Measurements from ENCODE around the gene NKX6-2.
A peak's percentile ranks its signal among the peaks of the same experiment; 100 is the strongest.

NKX6-2 gene

DNA sequence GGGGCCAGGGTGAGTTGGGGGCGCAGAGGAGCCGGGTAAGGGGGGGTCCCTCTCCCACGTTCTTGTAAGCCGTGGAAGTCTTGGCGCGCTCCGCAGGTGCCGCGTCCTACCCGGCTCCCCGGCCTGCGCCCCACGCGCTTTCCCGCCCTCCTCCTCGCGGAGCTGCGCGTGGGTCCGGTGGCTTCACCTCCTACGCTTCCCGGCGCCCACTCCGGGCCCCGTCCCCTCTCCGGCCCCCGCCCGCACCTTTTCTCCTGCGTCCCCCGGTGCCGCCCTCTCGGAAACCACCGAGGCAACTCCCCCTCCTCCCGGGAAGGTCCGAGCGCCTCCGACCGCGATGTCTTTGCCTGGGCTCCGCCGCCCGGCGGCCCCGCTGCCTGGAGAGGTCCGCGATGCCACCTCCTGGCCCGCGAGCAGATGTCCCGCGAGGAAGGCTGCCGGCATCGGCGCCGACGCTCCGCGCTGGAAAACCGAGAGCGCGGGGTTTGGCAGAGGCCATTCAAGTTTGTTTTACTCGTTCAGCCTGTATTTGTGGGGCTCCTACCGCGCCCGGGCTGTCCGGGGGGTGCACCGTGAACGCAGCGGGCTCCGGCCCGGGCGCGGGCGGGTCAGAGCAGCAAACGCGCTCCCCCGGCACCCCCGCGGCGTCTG lies 2.4 kb upstream of the NKX6-2 start (continued):
- TF ChIP-seq GLIS2 (tag by site-specific recombination; IDR thresholded peaks at IDR 0.05), result peak; percentile 80
- TF ChIP-seq SP2 (tag by site-specific recombination; IDR thresholded peaks at IDR 0.05), result peak; percentile 14; the same call in 1 of the 2 replicates
- TF ChIP-seq, protein P1, sequence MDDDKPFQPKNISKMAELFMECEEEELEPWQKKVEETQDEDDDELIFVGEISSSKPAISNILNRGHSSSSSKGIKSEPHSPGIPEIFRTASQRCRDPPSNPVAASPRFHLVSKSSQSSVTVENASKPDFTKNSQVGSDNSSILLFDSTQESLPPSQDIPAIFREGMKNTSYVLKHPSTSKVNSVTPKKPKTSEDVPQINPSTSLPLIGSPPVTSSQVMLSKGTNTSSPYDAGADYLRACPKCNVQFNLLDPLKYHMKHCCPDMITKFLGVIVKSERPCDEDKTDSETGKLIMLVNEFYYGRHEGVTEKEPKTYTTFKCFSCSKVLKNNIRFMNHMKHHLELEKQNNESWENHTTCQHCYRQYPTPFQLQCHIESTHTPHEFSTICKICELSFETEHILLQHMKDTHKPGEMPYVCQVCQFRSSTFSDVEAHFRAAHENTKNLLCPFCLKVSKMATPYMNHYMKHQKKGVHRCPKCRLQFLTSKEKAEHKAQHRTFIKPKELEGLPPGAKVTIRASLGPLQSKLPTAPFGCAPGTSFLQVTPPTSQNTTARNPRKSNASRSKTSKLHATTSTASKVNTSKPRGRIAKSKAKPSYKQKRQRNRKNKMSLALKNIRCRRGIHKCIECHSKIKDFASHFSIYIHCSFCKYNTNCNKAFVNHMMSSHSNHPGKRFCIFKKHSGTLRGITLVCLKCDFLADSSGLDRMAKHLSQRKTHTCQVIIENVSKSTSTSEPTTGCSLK (tag by site-specific recombination; IDR thresholded peaks at IDR 0.05), result no peak
- no peak for TF ChIP-seq IKZF3 (tag by site-specific recombination; IDR thresholded peaks at IDR 0.05)
- TF ChIP-seq ZNF843 (tag by site-specific recombination; IDR thresholded peaks at IDR 0.05), result no peak
- TF ChIP-seq EGR2 (tag by site-specific recombination; IDR thresholded peaks at IDR 0.05; ENCODE audit: low read depth), result peak; percentile 91
- peak; percentile 33; the same call in 1 of the 2 replicates for TF ChIP-seq ZEB2 (tag by site-specific recombination; IDR thresholded peaks at IDR 0.05)
- TF ChIP-seq ZNF221 (tag by site-specific recombination; IDR thresholded peaks at IDR 0.05; ENCODE audit: borderline replicate concordance), result no peak
- TF ChIP-seq ZBTB17 (tag by site-specific recombination; IDR thresholded peaks at IDR 0.05), result 0 out of 2 replicates have a peak, but pooled peaks have one; percentile 28
- no peak for TF ChIP-seq ZNF302 (tag by site-specific recombination; IDR thresholded peaks at IDR 0.05; ENCODE audit: low read depth)
- no peak for TF ChIP-seq ZNF558 (tag by site-specific recombination; IDR thresholded peaks at IDR 0.05)
- TF ChIP-seq, protein P2, sequence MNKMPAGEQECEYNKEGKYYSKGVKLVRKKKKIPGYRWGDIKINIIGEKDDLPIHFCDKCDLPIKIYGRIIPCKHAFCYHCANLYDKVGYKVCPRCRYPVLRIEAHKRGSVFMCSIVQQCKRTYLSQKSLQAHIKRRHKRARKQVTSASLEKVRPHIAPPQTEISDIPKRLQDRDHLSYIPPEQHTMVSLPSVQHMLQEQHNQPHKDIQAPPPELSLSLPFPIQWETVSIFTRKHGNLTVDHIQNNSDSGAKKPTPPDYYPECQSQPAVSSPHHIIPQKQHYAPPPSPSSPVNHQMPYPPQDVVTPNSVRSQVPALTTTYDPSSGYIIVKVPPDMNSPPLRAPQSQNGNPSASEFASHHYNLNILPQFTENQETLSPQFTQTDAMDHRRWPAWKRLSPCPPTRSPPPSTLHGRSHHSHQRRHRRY (tag by site-specific recombination; IDR thresholded peaks at IDR 0.05), result no peak
- TF ChIP-seq, protein P3, sequence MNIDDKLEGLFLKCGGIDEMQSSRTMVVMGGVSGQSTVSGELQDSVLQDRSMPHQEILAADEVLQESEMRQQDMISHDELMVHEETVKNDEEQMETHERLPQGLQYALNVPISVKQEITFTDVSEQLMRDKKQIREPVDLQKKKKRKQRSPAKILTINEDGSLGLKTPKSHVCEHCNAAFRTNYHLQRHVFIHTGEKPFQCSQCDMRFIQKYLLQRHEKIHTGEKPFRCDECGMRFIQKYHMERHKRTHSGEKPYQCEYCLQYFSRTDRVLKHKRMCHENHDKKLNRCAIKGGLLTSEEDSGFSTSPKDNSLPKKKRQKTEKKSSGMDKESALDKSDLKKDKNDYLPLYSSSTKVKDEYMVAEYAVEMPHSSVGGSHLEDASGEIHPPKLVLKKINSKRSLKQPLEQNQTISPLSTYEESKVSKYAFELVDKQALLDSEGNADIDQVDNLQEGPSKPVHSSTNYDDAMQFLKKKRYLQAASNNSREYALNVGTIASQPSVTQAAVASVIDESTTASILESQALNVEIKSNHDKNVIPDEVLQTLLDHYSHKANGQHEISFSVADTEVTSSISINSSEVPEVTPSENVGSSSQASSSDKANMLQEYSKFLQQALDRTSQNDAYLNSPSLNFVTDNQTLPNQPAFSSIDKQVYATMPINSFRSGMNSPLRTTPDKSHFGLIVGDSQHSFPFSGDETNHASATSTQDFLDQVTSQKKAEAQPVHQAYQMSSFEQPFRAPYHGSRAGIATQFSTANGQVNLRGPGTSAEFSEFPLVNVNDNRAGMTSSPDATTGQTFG (tag by site-specific recombination; IDR thresholded peaks at IDR 0.05; ENCODE audit: borderline replicate concordance), result no peak
- TF ChIP-seq ZNF248 (tag by site-specific recombination; IDR thresholded peaks at IDR 0.05), result no peak
- no peak for TF ChIP-seq ZNF785 (tag by site-specific recombination; IDR thresholded peaks at IDR 0.05)
- 0 out of 2 replicates have a peak, but pooled peaks have one; percentile 36 for TF ChIP-seq GLI4 (tag by site-specific recombination; IDR thresholded peaks at IDR 0.05)
- no peak for TF ChIP-seq ZNF114 (tag by site-specific recombination; IDR thresholded peaks at IDR 0.05)
- no peak for TF ChIP-seq ZNF571 (tag by site-specific recombination; IDR thresholded peaks at IDR 0.05)
- TF ChIP-seq BCL11B (tag by site-specific recombination; IDR thresholded peaks at IDR 0.05; ENCODE audit: low read depth), result no peak
- no peak for TF ChIP-seq ZNF391 (tag by site-specific recombination; IDR thresholded peaks at IDR 0.05; ENCODE audit: borderline replicate concordance, low read depth)
- TF ChIP-seq, protein P4, sequence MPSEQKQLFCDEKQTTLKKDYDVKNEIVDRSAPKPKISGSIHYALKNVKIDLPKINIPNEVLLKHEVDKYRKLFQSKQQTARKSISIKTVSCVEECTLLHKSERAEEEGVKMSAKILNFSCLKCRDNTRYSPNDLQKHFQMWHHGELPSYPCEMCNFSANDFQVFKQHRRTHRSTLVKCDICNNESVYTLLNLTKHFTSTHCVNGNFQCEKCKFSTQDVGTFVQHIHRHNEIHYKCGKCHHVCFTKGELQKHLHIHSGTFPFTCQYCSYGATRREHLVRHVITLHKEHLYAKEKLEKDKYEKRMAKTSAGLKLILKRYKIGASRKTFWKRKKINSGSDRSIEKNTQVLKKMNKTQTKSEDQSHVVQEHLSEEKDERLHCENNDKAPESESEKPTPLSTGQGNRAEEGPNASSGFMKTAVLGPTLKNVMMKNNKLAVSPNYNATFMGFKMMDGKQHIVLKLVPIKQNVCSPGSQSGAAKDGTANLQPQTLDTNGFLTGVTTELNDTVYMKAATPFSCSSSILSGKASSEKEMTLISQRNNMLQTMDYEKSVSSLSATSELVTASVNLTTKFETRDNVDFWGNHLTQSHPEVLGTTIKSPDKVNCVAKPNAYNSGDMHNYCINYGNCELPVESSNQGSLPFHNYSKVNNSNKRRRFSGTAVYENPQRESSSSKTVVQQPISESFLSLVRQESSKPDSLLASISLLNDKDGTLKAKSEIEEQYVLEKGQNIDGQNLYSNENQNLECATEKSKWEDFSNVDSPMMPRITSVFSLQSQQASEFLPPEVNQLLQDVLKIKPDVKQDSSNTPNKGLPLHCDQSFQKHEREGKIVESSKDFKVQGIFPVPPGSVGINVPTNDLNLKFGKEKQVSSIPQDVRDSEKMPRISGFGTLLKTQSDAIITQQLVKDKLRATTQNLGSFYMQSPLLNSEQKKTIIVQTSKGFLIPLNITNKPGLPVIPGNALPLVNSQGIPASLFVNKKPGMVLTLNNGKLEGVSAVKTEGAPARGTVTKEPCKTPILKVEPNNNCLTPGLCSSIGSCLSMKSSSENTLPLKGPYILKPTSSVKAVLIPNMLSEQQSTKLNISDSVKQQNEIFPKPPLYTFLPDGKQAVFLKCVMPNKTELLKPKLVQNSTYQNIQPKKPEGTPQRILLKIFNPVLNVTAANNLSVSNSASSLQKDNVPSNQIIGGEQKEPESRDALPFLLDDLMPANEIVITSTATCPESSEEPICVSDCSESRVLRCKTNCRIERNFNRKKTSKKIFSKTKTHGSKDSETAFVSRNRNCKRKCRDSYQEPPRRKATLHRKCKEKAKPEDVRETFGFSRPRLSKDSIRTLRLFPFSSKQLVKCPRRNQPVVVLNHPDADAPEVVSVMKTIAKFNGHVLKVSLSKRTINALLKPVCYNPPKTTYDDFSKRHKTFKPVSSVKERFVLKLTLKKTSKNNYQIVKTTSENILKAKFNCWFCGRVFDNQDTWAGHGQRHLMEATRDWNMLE (tag by site-specific recombination; conservative IDR thresholded peaks at IDR 0.05; ENCODE audit: low read depth), result no peak
- TF ChIP-seq WT1 (tag by site-specific recombination; IDR thresholded peaks at IDR 0.05), result no peak
- TF ChIP-seq, protein P5, sequence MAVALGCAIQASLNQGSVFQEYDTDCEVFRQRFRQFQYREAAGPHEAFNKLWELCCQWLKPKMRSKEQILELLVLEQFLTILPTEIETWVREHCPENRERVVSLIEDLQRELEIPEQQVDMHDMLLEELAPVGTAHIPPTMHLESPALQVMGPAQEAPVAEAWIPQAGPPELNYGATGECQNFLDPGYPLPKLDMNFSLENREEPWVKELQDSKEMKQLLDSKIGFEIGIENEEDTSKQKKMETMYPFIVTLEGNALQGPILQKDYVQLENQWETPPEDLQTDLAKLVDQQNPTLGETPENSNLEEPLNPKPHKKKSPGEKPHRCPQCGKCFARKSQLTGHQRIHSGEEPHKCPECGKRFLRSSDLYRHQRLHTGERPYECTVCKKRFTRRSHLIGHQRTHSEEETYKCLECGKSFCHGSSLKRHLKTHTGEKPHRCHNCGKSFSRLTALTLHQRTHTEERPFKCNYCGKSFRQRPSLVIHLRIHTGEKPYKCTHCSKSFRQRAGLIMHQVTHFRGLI (tag by site-specific recombination; IDR thresholded peaks at IDR 0.05), result no peak
- TF ChIP-seq ZNF404 (tag by site-specific recombination; IDR thresholded peaks at IDR 0.05), result no peak
- TF ChIP-seq ZNF48 (tag by site-specific recombination; IDR thresholded peaks at IDR 0.05), result no peak
- TF ChIP-seq HOXD13 (CRISPR knock-in tag; IDR thresholded peaks at IDR 0.05; ENCODE audit: borderline replicate concordance), result no peak
- no peak for TF ChIP-seq ZNF837 (tag by site-specific recombination; IDR thresholded peaks at IDR 0.05)

Data from HEK293 (cell line).